Pons (tissue), 1 donor: ENCODE measurements around the gene MAOB.
"Not testable (repeated sequence)": the region's sequence is repeated elsewhere in the genome, so short reads cannot be mapped to it uniquely, and the experiment has no call there.

Source experiments
- DNase-seq: peaks from one replicate; pipeline ENCODE4 v3.0.0-alpha.2; 2016; ENCODE audit warnings: low spot score

Gene MAOB

DNA sequence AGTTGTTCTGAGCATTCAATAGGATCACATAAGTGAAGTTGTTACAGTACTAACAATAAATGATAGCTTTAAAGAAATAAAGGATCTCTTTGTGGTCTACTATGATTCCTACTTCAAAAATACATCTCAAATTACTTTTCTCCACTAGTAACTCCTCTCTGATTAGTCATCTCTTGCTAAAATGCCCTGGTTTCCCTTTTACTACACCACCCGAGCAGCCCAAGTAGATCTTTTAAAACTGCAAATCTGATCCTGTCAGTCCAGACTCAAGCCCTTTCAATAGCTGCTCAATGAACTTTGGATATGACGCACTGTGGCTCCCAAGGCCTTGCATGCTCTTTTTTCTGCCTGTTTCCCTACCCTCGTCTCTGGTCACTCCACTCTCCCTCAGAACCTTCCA, 128.6 kb downstream of the MAOB start:
- no peak for DNase-seq

DNA sequence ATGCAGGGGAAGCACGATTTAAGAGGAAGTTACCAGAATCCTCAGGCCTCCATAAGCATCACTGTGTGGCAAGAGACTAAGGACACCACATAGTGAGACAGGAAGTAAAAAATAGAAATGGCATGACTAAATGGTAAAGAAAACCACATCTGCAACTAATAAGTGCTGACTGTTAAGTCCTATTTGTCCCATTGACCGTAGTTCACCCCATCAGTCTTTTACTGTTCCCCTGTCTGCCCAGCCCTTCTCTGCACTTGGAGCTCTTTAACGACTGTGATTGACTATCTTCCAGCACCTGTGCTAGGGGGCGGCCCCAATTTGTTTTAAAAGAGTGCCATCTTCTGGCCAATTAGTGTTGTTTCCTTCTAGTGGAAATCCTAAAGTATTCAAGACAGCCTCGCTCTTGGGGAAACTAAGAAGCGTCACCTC, 132.0 kb downstream of the MAOB start:
- peak; percentile 67 for DNase-seq

DNA sequence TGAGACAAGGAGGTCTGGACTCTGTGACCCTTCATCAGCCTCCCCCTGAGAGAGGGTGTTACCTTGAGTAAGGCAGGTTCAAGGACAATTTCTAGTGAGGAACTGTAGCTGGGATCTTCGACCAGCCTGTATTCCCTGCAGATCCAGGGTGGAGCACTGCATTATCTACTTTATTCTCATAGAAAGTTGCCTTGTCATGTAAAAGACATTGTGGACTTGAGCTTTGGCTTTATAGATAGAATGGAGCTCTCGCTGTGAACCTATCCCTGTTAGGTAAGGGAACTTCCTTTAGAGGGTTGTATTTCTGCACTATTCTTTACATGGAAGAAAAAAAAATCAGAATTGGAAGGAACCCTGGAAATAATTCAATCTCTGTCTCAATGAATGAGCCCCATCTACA, 134.8 kb downstream of the MAOB start:
- DNase-seq, result no peak

DNA sequence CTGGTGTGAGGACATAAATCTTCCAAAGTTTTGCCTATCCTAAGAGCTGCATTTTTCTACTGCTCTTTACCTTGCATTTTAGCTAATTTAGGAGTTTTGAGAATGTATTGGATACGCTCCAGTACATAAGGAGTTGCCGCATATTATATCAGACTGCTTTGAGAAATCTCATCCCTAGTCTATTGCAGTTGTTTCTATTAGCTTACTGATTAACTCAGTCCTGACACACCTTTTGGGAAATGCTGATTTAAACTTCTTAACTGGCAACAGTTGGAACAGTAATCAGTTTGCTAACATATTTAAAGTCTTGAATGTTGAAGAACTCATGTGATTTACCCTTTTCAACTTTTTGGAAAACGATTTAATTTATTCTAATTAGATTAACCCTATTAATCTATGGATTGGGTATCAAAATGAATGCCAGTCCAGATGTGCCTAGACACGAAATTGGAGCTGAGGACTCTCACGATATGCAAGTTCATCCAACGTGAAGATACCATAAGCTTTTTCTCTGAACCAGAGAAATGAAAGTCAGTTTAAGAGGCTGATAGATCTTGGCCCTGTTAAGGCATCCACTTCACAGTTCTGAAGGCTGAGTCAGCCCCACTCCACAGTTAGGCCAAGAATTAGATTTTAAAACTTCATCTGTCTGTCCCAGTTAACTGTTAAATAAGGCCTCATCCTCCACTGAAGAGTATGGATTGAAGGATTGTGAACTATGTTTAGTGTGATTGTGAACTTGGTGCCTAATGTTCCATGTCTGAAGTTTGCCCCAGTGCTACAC, 136.1 kb downstream of the MAOB start:
- no peak for DNase-seq

DNA sequence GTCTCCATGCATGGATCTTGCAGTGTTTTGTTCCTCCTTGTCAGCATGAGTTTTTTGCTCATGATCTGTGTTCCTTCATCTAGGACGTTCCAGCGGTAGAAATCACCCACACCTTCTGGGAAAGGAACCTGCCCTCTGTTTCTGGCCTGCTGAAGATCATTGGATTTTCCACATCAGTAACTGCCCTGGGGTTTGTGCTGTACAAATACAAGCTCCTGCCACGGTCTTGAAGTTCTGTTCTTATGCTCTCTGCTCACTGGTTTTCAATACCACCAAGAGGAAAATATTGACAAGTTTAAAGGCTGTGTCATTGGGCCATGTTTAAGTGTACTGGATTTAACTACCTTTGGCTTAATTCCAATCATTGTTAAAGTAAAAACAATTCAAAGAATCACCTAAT, 138.0 kb downstream of the MAOB start:
- DNase-seq, result no peak

DNA sequence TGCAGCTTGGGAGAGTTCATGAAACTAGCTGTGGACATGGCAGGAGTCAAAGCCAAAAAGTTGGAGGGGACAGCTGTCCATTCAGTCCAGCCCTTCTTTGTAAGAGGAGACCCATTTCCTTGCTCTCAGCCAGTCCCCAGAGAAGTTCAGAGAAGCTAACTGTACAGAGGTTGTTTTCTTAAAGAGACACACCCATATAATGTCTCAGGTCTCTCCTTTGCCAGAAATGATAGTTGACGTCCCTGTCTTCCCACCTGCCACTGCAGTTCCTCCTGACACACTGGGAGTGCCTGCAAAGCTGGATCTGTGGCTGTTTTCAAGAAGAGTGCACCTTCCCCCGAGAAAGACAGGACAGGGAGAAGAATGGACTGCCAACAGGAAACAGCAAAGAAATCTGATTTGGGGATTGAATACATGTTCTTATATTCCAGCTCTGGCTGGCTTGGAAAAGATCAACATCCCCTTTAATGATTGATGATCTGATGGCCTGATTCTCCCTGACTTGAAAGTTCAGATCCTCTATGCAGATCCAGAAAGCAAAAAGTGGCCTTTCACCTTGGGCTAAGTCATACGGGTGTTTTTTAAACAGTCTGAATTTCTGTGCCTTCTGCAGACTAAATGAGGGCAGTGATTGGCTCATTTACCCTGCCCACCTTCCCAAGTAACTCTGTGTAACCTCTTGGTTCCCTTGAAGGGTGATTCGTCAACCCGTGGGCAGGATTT, 139.0 kb downstream of the MAOB start:
- DNase-seq, result no peak

DNA sequence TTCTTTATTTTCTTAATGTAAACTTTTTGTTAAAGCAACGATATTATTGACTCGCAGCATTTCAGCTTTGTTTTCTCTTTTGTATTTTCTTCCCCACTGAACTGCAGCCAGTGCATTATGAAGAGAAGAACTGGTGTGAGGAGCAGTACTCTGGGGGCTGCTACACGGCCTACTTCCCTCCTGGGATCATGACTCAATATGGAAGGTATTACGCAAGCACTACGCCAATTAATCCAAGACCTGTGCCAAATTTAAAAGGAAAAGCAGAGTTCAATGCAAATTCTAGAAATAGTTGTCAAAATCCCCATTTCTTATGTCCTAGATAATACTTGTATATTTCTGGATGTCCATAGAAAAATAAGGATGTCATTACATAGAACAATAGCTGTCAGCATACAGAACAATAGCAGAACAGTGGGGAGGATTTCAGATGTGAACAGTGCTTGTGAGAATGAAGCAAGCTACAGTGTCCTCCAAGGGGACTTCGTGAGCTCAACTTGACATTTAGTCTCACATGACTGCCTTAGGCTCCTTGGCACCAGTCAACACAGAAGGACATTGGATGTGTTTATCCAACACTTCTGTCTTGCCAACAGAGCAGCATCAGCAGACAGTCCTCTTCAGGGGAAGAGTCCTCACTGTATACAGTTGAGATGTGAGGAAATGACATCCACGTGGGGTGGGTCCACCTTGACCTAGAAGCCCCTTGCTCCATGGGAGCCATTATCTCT, 140.2 kb downstream of the MAOB start:
- peak; percentile 7 for DNase-seq

DNA sequence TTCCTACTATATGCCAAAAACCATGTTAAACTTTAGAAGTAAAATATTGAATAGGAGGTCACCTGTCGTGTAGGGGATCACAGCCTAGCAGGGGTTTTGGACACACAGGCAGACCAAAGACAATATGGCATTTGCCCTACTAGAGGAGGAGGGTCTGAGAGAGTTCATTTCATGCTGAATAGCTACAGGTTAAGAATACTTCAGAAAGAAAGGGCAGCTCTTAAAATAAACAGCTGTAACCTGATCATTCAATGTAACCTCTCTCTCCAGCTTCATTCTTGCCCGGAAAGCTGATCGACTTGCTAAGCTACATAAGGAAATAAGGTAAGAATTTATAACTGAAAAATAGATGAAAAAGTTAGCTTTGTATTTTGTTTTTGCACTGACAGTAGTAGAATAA, 146.3 kb downstream of the MAOB start:
- no peak for DNase-seq

DNA sequence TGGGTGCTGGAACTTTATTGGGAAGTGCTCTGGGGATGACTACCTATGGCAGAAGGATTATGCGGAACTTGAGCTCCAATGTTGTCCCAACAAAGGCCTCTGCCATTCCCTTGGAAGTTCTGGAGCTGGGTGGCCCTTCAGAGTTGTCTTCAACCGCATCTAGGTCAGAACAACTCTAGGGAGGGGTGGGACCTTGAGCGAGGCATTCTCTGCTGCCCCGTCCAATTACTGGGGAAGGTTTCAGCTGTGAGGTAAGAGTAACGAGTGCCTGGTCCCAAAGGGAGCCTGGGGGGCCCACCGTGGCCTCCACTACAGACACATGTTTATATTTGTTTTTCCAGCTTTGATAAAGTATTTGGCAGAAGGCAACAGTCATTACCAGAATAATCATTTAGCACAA, 146.7 kb downstream of the MAOB start:
- DNase-seq, result no peak

DNA sequence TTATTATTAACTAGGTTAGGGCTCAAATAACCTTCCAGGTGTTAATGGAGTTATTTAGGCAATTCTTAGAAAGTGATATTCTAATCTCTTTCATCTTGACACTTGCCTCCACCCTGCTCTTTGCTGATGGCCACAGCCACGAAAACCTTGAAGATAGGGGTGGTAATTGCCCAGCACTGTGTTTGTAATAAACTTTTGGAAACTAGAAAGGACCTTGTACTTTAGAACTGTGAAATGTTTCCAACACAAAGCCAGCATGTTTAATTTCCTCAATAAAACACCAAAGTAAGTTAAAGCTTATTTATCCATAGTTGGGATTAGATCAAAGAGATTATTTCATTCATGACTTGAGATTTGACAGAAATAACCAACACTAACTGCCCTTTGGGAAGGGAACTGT, 147.8 kb downstream of the MAOB start:
- DNase-seq, result no peak

DNA sequence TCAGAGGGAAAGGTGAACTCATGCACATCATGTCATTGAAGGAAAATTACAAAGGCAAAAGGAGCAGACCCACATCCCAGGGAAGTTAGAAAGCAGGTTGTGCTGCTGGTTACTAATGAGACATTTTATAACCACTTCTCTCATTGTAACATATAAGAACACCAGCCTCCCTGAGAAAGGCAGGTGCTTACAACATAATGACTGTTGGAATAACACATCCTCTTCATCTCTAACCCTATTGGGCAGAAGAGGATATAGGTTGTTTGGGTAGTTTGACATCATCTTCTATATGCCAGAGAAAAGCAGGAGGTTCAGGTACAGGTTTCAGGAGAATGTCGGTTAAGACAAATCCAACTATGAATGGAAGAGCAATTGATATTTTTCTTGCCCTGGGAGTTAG, 148.6 kb downstream of the MAOB start:
- DNase-seq, result no peak

DNA sequence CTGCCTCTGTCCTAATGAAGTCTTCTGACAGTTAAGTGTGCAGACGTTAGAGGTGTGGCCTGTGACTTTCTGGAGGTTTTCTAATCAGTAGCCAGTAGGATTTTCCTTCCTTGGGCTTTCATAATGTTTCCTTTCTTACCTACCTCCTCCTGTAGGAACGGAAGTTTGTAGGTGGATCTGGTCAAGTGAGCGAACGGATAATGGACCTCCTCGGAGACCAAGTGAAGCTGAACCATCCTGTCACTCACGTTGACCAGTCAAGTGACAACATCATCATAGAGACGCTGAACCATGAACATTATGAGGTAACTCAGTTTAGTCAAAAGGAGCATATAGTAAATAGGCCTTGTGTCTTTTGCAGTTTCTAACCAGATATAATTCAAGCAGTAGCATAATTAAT, 151.2 kb downstream of the MAOB start:
- DNase-seq, result no peak

DNA sequence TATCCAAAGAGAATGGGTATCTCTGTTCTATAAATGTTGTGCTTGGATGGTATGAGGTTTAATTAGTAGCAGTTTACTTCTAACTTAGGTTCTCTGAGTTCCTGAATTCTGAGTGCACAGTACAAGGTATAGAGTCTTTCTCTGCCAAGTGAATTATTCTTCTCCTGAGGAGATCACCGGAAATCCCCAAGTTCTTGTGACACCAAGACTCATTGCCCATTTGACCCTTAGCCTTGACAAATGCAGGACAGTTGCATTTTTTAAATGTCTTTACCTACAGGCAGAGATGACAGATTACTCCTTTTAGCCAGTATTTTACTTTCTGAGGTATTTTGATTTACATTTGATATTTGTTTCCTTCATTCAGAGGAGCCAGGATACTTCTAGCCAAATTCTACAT, 153.3 kb downstream of the MAOB start:
- DNase-seq, result no peak

DNA sequence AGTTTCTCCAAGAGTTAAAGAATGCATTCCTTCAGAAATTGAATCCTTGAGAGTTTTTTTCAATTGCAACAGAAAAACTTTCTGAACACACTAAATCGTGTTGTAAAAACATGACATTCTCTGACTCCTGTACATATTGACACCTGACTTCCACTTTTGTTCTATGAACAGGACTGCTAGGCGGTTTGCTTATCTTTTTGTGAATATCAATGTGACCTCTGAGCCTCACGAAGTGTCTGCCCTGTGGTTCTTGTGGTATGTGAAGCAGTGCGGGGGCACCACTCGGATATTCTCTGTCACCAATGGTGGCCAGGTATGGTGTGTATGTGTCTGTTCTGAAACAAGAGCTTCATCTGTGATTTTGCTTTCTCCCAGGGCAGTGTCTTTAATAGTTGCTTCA, 154.2 kb downstream of the MAOB start:
- DNase-seq, result no peak

DNA sequence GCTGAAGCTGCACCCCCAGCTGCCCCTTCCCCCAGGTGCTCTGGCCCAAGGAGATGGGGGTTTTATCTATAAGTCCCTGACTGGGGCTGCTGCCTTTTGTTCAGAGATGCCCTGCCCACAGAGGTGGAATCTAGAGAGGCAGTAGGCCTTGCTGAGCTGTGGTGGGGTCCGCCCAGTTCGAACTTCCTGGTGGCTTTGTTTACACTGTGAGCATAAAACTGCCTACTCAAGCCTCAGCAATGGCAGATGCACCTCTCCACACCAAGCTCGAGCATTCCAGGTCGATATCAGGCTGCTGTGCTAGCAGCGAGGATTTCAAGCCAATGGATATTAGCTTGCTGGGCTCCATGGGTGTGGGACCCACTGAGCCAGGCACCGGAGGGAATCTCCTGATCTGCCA, 155.0 kb downstream of the MAOB start:
- not testable (repeated sequence) for DNase-seq

DNA sequence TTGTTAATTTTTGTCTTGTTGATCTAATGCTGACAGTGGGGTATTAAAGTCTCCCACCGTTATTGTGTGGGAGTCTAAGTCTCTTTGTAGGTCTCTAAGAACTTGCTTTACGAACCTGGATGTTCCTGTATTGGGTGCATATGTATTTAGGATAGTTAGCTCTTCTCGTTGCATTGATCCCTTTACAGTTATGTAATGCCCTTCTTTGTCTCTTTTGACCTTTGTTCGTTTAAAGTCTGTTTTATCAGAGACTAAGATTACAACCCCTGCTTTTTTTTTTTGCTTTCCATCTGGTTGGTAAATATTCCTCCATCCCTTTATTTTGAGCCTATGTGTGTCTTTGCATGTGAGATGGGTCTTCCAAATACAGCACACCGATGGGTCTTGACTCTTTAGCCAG, 157.0 kb downstream of the MAOB start:
- not testable (repeated sequence) for DNase-seq

DNA sequence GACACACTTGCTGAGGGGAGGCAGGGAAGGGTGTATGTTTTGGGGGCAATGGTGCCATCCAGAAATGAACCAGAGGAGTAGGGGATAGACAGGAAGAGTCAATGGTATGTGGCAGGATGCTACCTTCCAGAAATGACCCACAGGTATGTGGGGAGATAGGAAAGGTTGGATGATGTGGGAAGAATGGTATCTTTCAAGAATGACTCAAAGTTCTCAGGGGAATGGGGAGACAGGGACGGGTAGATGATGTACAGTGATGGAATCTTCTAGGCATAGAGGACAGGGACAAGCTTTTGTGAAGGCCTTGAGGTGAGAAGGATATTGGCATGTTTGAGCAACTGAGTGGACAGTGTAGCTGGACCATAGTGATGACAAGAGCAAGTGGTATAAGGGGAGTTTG, 161.3 kb downstream of the MAOB start:
- no peak for DNase-seq

DNA sequence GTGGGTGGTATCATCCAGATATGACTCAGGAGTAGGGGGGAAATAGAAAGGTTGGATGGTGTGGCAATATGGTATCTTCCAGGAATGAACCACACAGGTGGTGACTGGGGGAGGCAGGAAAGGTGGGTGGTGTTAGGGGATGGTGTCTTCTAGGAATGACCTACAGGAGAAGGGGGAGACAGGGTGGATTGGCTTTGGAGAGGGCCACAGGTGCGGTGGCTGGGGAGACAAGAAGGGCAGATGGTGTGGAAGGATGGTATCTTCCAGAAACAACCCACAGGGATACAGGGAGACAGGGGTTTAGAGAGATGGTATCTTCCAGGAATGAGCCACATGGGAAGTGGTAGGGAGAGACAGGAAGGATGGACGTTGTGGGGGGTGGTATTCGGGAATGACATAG, 162.2 kb downstream of the MAOB start:
- no peak for DNase-seq

DNA sequence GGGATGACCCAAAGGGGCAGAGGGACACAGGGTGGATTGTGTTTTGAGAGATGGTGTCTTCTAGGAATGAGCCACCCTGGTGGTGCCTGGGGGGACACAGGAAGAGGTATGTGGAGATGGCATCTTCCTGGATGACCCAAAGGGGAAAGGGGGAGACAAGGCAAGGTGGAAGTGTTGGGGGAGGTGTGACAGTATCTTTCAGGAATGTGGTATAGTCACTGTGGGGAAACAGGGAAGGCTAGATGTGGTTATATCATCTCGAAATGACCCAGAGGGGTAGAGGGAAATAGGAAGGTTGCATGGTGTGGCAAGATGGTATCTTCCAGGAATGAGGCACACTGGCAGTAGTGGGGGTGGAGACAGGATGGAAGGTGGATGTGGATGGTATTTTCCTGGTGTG, 163.3 kb downstream of the MAOB start:
- DNase-seq, result no peak

DNA sequence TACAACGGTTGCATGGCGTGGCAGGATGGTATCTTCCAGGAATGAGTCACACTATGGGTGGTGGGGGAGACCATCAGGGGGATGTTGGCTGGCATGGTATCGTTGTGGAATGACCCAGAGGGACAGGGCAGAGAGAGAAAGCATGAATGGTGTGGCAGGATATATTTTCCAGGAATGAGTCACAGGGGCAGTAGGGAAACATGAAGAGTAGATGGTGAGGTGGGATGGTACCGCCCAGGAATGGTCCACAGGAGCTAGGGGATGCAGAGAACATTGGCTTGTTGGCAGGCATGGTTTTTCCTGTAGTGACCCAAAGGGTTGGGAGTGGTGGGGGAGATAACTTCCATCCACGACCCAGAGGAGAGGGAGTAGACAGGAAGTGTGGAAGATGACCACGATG, 163.7 kb downstream of the MAOB start:
- DNase-seq, result no peak

DNA sequence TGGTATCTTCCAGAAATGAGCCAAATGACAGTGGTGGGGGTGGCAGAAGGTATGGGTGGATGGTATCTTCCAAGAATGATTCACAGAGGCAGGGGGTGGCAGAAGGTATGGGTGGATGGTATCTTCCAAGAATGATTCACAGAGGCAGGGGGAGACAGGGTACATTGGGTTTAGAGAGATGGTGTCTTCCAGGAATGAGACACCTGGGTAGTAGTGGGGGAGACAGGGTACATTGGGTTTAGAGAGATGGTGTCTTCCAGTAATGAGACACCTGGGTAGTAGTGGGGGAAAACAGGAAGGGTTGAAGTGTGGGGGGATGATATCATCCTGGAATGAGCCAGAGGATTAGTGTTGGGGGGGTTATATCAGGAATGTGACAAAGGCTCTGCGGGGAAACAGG, 164.2 kb downstream of the MAOB start:
- DNase-seq, result no peak

DNA sequence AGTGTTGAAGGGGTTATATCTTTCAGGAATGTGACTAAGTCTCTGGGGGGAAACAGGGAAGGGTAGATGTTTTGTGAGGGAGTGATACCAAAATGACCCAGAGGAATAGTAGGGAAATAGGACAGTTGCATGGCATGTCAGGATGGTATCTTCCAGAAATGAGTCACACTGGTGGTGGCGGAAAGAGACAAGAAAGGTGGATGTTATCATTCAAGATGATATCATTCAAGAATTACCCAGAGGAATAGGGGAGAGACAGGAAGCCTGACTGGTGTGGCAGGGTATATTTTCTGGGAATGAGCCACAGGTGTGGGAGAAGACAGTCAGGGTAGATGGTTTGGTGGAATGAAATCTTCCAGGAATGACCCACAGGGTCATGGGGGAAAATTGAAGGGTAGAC, 165.1 kb downstream of the MAOB start:
- DNase-seq, result no peak

DNA sequence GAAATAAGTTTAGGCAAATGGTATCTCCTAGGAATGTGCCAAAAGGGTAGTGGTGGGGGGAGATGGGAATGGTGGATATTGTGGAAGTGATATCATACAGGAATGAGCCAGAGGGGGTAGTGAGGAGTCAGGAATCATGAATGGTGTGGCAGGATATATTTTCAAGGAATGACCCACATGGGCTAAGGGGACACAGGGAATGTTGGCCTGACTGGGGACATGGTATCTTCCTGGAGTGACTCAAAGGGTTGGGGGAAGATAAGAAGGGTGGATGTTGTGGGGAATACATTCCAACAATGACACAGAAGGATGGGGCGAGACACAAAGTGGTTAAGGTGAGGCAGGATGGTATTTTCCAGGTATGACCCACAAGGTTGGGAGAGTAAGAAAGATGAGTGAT, 165.6 kb downstream of the MAOB start:
- no peak for DNase-seq
